D721Med (cell line): Measurements from ENCODE around the gene TRRAP.

Source experiments
- DNase-seq: peaks from one replicate; pipeline ENCODE4 v3.0.0; 2011; ENCODE audit warnings: low spot score; ENCODE audit not compliant: insufficient read length
- FAIRE-seq: peaks from 2 replicates; lab custom pipeline; 2011; peaks lifted over from hg19 to GRCh38; lab: Jason Lieb, UNC
- TF ChIP-seq, protein P1 (sequence below): IDR thresholded peaks from 2 replicates; pipeline ENCODE4 v1.5.1; 2012; ENCODE audit warnings: mild to moderate bottlenecking, control low read depth; ENCODE audit not compliant: insufficient read depth; ENCODE audit errors: missing control alignments

The TRRAP gene

DNA sequence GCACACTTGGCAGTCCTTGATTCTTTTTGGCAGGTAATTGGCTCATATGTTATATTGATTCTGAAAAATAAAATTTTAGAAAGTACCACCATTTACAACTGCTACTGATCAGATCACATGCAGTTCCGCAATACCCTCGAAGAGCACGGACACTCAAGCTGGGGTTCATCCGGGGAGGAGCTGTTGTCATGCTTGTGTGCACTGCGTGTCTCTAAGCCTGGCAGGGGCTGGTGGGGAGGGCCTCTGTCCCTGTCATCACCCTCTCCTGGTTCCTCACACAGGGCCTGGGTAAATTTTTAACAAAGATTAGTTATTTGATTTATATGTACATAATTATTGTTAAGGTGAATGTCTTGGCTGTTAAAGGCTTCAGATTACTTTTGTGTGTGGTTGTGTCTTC, 45.2 kb downstream of the TRRAP start:
- TF ChIP-seq, protein P1, sequence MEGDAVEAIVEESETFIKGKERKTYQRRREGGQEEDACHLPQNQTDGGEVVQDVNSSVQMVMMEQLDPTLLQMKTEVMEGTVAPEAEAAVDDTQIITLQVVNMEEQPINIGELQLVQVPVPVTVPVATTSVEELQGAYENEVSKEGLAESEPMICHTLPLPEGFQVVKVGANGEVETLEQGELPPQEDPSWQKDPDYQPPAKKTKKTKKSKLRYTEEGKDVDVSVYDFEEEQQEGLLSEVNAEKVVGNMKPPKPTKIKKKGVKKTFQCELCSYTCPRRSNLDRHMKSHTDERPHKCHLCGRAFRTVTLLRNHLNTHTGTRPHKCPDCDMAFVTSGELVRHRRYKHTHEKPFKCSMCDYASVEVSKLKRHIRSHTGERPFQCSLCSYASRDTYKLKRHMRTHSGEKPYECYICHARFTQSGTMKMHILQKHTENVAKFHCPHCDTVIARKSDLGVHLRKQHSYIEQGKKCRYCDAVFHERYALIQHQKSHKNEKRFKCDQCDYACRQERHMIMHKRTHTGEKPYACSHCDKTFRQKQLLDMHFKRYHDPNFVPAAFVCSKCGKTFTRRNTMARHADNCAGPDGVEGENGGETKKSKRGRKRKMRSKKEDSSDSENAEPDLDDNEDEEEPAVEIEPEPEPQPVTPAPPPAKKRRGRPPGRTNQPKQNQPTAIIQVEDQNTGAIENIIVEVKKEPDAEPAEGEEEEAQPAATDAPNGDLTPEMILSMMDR = no peak
- DNase-seq = no peak

DNA sequence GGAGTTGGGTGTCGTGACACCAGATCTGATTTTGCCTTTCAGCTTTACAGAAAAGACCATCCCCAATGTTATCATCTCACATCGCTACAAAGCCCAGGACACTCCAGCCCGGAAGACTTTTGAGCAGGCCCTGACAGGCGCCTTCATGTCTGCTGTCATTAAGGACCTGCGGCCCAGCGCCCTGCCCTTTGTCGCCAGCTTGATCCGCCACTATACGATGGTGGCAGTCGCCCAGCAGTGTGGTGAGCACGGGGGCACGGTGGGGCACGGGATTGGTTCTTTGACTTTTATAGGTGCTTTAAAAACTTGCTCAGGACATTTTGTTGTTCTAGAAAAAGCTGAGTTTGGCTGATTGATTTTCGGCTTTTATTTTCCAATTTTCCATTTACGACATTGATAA, 48.8 kb downstream of the TRRAP start:
- FAIRE-seq = no peak
- no peak for DNase-seq
- TF ChIP-seq, protein P1 = no peak

More for the DNA sequence above, 45.2 kb downstream of the TRRAP start:
- no peak for FAIRE-seq

DNA sequence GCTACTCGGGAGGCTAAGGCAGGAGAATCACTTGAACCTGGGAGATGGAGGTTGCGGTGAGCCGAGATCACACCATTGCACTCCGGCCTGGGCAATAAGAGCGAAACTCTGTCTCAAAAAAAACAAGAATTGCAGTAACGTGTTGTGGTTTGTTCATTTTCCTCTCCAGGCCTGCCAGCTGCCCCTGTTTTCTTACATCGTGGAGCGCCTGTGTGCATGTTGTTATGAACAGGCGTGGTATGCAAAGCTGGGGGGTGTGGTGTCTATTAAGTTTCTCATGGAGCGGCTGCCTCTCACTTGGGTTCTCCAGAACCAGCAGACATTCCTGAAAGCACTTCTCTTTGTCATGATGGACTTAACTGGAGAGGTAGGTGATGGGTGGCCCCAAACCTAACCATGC, 52.1 kb downstream of the TRRAP start:
- no peak for DNase-seq
- no peak for FAIRE-seq
- TF ChIP-seq, protein P1 = no peak

DNA sequence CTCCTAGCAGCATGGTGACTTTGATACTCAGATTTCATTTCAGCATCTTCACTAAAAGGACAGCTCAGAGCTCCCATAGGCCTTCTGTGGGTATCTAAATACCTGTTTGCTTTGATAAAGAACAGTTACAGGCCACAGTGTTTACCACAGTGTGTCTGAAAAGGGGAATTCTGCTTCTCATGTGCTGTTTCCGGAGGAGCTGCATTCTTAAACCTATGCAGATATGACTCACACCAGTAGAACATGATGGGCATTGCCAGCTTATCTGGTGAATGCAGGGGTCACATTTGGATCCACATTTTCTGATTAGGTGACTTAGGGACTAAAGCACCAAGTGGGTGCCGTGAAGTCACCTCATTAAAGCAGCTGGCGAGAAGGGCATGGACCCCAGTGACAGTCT, 52.6 kb downstream of the TRRAP start:
- FAIRE-seq (no peak), DNase-seq (no peak)
- TF ChIP-seq, protein P1 = no peak

DNA sequence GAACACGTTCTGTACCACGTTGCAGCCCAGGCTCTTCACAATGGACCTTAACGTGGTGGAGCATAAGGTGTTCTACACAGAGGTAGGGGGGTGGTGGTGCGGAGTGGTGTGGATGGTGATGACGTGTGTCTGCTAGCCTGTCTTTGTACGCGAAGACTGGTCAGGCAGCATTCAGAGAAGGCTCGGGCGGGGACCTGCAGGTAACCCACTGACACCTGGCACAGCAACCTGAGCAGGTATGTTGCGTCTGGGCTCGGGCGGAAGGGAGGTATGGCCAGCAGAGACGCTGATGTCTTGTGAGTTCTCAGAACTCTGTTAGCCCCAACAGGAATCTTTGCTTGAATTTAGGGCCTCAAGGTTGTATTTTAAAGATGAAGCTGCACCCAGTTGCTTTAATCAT, 55.0 kb downstream of the TRRAP start:
- no peak for FAIRE-seq
- DNase-seq = no peak
- TF ChIP-seq, protein P1 = no peak

DNA sequence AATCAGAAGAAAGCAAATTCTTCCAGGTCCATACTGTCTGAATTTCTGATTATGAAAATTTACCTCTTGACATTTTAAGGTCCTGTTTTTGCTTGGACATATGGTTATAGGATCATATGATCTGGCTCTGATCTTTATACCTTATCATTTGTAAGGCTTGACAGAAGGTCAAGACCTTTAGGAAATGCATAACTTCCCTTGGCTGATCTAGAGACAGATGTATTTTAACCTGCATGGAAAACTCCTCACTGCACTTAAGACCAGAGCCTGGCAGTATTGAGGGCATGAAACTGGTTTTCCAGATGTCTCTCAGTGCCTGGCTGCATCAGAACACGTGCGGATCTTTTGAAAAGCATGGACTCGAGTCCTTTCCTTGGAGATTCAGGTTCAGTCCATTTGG, 55.9 kb downstream of the TRRAP start:
- TF ChIP-seq, protein P1 = no peak
- FAIRE-seq (no peak), DNase-seq (no peak)

DNA sequence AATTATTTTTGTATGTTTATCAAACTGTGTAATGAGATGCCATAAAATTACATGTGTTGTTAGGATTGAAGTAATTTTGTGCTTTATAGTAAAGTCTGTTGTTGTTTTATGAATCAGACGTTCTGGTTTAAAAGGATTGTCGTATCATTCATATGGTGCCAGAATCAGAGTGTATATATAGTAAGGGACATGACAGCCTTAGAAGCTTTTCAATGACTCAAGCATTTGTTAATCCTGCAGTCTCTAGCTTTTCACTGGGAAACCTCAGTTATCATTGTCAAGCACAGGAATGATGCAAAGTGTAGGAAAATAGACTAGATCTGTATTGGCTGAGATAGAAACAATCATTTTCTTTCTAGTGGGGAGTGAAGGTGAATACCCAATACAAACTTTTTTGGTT, 57.5 kb downstream of the TRRAP start:
- no peak for DNase-seq
- TF ChIP-seq, protein P1 = no peak
- no peak for FAIRE-seq
